NCI-H2171 (cell line): ENCODE results near the gene EMCN.
"Not testable (repeated sequence)": the region's sequence is repeated elsewhere in the genome, so short reads cannot be mapped to it uniquely, and the experiment has no call there.

Experiments
- DNase-seq: peaks from one replicate; lab custom pipeline; 2025; lab: John Stamatoyannopoulos, UW

The EMCN gene

DNA sequence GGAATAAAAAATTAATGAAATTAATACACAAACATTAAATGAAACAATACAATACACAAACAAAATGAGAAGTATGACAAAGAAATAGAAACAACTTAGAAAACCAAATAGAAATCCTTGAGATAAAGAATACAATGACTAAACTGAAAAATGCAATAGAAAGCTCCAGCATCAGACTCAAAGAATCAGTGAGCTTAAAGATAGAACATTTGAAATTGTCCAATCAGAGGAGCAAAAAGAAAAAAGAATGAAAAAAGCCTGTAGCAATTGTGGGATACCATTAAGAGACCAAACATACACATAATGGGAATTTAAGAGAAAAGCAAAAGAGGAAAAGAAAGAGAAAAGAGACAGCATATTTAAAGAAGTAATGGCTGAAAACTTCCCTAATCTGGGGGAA lies 25.7 kb downstream of the EMCN start:
- no peak for DNase-seq

DNA sequence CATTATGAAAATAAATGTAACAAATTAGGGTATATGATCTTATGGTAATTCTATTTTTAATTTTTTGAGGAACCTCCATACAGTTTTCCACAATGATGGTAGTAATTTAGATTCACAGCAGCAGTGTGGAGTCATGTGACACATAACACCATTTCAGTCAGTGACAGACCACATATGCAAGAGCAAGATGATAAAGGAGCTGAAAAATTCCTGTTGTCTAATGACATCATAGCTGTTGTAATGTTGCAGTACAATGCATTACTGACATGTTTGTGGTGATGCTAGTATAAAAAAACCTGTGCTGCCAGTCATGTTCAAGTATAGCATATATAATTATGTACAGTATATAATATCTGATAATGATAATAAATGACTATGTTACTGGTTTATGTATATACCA lies 28.5 kb downstream of the EMCN start:
- no peak for DNase-seq

DNA sequence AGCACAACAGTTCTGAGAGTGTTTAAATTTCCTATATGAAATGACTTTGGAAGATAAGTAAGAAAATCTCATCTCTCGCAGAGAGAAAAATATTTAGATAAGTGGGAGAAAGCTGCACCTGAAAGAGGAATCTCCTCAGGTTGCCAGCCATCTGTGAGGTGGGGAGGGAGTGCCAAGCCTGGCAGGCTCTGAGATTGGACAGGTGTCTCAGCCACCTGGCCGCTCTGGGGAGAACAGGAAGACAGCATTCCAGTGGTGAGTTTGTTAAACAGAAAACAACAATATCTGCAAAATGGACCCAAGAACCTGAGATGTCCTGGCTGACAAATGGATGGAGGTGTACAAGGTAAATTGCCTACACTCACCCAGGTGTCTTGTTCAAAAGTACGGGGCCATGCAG lies 31.3 kb downstream of the EMCN start:
- DNase-seq = peak; percentile 70

DNA sequence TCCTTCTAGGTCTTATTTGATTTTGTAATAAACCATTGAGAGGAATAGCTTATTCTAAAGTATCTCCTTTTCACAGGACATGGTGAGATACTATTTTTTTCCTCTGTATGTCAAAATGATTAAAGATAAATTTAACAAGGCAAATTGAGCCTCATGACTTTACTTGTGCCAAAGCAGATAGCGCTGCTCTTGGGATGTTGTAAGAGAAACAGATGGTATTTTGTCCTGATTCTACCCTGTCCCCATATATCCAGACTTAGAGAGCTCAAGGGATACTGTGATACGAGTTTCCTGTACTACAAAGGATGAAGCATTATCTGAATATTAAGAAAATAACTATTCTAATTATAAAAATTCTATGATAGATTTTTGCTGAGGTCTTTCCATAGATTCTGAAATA lies 34.0 kb downstream of the EMCN start:
- DNase-seq = no peak

DNA sequence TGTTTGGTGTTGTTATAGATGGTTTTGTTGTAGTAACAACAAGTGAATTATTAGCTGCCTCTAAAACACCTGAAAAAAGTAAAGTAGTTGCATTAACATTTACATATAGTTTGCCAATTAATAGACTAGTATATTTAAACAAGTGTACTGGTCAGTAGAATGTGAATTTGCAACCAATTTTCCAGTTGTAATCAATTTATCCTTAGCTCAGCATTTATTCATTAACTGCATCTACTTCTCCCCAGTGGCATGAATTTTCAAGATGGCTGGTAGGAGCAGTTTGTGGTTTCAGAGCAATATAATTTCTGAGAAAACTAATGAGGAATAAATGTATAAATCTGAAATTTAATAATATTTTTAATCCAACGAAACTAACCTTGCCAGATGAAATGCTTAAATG lies 37.9 kb downstream of the EMCN start:
- no peak for DNase-seq

DNA sequence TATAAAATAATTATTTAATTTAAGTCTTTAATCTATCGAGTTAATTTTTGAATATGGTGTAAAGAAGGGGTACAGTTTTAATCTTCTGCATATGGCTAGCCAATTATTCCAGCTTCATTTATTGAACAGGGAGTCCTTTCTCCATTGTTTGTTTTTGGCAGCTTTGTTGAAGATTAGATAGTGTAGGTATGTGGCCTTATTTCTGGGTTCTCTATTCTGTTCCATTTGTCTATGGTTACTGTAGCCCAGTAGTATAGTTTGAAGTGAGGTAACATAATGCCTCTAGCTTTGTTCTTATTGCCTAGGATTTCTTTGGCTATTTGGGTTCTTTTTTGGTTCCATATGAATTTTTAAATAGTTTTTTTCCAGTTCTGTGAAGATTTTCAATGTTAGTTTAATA lies 48.3 kb downstream of the EMCN start:
- no peak for DNase-seq

DNA sequence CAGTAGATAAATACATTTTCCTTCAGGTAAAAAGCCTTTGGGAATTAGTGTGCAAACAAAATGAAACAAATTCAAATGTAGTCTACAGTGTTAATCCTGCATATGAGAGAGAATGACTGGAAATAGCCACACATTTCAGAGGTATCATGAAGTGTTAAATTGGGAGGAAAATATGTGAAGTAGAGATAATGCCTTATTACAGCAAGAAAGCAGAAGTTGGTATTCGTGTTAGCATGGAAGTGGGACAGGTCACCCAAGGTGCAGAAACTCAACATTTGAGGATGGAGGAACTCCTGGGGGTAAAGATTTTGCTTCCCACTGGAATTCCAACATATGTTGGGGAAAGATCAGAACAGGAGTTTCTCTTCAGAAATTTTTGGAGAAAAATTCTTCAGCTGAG lies 51.3 kb downstream of the EMCN start:
- no peak for DNase-seq

DNA sequence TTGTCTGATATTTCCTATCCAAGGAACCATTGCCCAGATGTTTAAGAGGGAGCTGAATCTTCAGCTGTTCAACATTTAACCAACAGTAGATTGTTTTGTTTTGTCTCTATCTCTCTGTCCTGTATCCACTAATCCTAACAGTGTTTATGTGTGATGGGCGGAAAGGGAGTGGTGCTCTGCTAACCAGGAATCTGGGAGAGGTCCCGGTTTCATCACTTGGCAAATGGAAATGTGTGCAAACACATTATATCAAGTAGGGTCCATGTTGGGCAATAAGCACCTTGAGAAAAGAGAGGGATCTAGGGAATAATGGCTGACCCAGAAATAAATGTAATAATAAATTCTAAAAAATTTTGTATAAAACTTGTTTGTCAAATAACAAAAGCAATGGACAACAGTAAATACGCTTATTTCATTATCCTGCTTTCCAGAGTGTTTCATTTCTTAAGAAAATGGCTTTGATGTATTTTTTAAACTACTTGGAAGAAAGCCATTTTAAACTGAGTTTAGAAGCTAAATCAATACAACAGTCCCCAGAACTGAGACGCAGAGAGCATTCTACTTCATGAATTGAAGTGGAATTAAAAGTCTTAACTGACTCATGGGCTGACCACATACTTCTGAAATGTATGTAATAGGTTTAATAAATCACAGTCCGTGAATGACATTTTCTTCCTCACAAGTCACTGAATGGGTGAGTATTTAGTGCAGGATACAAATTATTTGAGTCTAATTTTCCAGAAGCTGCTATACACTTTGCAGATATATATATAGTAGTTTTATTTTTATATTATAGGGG lies 55.8 kb downstream of the EMCN start:
- no peak for DNase-seq

DNA sequence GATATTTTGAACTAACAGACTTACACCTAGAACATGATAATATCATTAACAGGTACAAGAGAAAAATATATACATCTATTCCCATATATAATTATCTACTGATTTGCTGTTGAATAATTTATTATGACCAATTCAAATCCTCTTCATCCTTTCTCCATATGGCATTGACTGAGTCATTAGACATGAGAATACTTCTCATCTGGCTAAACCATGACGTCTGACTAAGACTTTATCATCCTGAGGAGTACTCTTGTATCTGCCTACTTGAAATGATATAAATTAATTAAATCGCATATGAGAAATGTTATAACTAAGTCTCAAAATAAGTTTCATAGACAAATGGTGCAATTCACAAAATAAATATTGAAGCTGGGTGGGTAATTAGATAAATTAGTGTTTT lies 67.4 kb downstream of the EMCN start:
- DNase-seq = no peak

DNA sequence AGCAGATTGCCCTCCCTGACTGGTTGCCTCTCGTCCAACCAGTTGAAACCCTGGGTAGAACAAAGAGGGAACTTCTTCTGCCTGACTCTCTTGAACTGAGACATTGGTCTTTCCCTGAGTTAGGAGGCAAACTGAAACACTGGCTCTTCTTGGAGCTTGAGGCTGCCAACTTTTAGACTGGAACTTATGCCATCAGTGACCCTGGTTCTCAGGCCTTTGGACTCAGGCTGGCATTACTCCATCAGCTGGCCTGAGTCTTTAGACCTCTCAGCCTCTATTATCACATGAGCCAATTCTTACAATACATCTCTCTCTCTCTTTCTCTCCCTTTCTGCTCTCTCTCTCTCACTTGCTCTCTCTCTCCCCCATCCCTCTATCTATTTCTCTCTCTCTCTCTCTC lies 86.4 kb downstream of the EMCN start:
- DNase-seq = no peak

DNA sequence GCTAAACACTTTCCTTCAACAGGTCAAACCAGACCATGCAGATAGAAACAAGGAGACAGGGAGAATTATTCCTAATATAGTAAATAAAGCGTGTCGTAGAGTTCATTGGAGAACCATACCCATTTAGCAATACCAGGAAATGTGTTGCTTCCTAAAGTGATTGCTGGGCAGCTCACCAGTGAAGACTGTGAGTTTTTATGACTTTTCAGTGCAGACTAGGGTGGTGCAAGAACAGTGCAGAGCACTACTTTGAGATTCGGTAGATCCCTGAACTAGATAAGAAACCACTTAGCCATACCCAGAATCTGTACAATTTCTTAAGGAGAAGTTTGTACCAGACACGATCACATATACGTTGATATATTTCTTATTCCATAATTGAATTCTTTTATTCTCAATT lies 87.4 kb downstream of the EMCN start:
- no peak for DNase-seq

DNA sequence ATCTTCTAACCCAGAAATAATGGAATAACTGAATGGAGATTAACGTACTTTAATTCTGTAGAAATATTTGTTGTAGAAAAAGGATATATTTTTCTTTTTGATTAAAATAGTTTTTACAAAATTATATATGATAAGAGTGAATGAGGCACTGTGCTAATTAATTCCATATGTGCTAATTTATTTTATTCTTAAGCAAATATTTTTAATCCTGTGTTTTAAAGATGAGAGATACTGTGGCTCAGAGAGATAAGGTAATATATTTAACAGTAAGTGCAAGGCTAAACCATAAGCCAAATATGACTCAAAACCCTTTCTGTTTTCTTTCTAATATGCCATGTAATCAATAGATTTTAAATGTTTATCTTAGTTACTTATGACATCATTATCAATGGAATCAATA lies 88.2 kb downstream of the EMCN start:
- no peak for DNase-seq

DNA sequence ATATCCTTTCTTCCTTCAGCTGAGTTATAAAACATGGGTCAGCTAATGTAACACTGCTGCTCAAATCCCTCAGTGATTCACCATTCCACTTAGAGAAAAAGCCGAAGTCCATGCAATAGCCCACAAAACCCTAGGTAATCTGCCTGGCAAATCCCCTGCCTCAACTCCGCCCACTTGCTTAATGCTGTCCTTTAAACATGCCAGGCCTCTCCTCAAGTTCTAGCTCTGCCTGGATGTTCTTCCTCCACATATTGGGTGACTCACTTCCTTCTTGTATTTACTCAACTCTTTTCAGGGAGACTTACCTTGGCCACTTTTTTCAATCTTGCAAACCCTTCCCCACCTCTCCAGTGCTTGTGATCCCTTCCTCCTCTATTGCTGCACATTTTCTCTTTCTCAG lies 89.8 kb downstream of the EMCN start:
- no peak for DNase-seq

DNA sequence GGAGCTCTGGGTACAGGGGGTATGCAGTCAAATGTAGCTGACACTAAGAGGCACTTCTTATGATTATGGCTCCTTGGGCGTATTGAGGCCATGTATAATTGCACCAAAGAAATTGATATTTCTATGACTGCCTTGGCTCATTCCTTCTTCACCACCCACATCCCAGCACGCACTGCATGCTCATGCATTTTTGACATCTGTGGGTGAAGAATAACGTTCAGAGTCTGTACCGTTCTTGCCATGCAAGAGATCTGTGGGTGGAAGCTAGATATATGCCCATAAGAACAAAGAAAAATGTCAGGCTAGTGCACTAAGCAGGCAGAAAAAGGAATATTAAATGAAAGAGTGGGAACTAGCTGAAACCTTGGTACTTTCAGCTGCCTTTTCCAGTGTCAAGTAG lies 93.4 kb downstream of the EMCN start:
- no peak for DNase-seq

DNA sequence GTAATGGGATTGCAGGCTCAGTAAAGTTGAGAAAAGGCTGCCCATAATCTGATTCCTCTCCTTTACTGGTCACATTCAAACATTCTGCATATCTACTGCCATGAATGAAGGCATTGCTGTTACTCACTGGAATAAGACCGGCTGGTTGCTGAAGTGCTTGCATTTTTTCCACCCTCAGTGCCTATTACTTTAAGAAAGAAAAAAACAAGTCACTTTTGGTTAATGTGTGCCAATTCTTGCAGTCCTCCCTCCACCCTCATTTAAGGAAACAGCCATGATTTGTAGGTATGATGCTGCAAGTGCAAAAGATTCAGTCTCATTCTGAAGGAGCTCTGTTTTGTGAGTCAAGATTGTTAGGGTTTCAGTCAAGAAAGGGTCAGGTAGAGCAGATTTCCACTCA lies 94.9 kb downstream of the EMCN start:
- DNase-seq = no peak

DNA sequence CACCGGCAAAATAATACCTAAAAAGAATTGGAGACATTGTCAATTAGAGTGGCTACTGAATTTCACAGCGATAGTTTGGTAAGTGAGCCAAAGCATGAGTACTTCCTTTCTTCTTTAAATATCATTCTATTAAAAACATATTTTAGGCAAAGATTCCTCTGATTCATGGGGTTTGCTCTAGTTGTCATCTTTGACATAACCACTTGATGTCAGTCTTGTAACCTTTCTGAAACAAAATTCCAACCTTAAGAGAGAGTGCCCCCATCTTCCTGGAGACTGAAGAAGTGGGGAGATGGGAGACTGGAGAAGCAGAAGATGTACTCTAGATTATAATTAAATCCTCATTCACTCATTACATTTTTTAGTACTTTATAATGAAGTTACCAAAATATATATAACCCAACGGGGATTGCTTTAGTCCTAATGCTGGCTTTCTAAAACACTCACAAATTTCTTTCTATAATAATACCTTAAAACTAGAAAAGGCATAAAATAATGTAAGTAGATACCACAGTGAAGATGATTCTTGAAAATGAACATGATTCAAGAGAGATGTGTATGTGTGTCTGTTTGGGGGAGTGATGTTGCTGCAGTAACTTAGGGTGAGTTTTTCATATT lies 96.4 kb downstream of the EMCN start:
- peak; percentile 2 for DNase-seq

DNA sequence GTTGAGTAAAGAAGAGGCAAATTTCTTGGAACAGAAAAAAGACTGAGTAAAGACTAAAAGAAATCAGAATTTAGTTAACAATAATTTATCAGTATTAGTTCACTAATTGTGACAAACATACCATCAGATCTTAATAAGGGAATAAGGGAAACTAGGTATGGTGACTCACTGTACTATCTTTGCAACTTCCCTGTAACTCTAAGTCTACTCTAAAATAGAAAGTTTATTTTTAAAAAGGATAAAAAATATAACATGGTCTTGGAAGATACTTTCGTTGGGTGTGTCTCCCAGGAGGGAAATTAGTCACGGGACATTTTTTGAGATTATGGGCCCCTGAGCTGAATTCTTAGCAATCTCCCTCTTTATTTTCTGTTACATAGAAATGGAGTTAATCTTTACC lies 97.3 kb downstream of the EMCN start:
- DNase-seq = no peak

DNA sequence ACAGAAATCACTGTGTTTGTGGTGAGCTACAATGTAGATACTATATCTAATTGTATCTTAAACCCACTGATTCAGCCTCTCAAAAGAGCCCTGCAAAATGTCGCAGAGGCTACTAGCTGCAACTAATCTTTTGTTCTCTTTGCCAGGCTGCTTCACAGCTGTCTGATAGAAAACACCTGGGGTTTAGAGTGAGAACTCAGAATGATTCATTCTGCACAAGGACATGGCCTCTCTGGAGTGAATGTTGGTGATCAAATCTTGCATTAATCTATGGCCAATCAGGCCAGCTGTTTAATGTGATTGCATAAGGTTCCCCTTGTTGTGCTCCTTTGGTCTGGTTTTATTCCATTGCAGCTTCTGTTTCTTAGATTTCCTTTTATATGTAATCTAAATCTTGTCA lies 100.3 kb downstream of the EMCN start:
- no peak for DNase-seq

DNA sequence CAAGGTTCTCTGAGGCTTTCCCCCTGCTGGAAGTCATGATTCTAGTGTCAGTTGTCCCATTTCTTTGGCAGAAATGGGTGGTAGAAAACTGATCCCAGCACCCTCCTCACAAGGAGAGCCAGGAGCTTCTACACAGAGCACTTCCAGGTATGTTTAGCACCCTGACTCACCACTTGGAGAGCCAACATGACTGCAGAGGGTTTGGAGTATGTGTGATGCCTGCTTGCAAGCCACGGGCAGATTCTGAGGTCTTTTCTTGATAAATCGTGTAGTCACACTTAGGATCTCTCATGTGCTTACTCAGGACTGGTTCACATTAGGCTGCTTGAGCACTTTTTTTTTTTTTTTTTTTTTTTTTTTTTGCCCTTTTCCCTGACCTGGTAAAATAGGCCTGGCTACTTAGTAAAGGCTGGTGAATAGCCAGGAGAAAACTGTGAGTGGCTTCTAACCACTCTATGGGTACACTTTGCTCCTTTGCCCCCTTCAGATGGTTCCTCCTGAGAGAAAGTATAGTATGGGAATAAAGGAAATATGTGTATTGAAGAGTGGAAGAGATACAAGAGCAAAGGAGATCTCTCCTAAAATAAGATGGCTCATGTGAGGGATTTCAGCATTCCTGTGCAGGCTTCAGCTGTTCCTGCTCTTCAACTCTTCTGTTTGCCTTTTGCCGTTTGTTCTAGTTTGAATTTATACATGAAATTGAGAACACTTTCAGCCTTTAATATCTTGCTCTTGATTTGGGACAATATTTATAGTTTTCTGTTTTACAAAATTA lies 103.6 kb downstream of the EMCN start:
- DNase-seq = no peak

DNA sequence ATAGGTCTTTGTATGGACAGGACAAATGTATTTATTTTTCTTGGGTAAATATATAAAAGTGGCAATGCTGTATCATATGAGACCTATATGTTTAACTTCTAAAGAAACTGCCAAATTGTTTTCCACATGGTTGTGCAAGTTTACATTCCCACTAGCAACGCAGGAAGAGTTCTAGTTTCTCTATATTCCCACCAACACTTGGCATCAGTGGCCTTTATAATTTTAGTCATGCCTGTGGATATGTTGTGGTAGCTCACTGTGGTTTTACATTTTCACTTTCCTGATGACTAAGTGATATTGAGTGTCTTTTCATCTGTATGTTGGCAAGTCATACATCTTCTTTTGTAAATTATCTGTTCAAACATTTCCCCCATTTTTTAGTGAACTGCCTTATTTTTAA lies 126.0 kb downstream of the EMCN start:
- DNase-seq = no peak

DNA sequence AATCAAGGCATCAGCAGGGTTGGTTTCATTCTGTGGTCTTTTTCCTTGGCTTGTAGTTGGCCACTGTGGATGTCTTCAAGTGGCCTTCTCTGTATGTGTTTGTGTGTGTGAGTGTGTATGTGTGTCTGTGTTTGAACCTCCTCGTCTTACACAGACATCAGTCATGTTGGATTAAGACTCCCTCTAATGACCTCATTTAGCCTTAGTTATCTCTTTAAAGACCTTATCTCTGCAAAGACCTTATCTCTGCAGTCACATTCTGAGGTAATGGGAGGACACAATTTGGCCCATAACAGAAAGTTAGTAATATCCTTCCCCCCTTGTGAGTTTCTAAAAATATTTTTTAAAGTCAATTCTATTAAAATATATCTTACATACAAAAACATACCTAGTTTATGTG lies 126.7 kb downstream of the EMCN start:
- no peak for DNase-seq

DNA sequence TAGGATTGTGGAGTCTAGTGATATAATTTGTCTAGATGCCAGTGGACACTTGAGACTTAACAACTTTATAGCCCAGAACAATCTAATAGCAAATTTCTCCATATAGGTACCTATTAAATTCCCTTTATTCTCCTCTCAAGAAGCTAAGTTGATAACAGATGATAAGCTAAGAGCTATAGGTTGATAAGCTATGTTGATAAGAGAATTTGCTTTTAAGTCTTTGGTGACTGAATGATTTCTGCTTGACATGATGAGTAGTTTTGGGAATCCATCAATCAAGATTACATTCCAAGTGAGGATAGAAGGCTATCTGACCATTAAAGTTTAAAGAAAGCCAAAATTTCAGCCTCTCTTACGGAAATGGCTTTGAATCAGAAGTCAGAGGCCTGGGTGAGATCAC lies 131.6 kb downstream of the EMCN start:
- DNase-seq = no peak

DNA sequence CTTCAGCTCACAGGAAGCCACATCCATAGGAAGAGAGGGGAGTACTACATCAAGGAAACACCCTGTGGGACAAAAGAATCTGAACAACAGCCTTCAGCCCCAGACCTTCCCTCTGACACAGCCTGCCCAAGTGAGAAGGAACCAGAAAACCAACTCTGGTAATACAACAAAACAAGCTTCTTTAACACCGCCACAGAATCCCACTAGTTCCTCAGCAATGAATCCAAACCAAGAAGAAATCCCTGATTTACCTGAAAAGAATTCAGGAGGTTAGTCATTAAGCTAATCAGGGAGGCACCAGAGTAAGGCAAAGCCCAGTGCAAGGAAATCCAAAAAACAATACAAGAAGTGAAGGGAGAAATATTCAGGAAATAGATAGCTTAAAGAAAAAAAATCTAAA lies 137.4 kb downstream of the EMCN start:
- DNase-seq = not testable (repeated sequence)
